K562 (cell line): Measurements from ENCODE around the gene LY6G6F. TPM values are rescaled to one million over a fixed set of nuclear protein-coding genes. Genes with fewer than 3 reads are reported as not detected.
A peak's percentile ranks its signal among the peaks of the same experiment; 100 is the strongest.

Experiments used
- BHLHE40 ChIP-seq: IDR thresholded peaks from 2 replicates; pipeline ENCODE4 v1.6.1; 2011; ENCODE audit warnings: low read length, improper control_type of control experiment
- BRF1 ChIP-seq: IDR thresholded peaks from 3 replicates; pipeline ENCODE4 v1.6.1; 2011; ENCODE audit warnings: borderline replicate concordance, mild to moderate bottlenecking; ENCODE audit not compliant: insufficient read length; ENCODE audit errors: extremely low read depth
- CAMTA2 ChIP-seq: fragments of 250-450 bp; sonication (Bioruptor Pico); conservative IDR thresholded peaks from 2 replicates; pipeline ENCODE4 v1.5.1; 2022
- FOXA1 ChIP-seq: fragments of 450-650 bp; IDR thresholded peaks from 2 replicates; pipeline ENCODE4 v1.6.1; 2016; ENCODE audit warnings: mild to moderate bottlenecking, borderline replicate concordance
- IRF2 ChIP-seq: sonication (generic); formaldehyde crosslinking; IDR thresholded peaks from 2 replicates; pipeline ENCODE4 v1.8.1; 2022; ENCODE audit warnings: mild to moderate bottlenecking, missing genetic modification reagents
- MAZ ChIP-seq, 2 experiments: fragments of 450-650 bp in 1 of 2; sonication (generic) in 1 of 2; formaldehyde crosslinking; IDR thresholded peaks in 1 of 2; conservative IDR thresholded peaks in 1 of 2; 2 replicates each; pipeline versions ENCODE4 v1.4.0 to v1.5.0; 2020; ENCODE audit warnings: mild to moderate bottlenecking in 1 of 2, missing genetic modification reagents in 1 of 2
- MCM3 ChIP-seq: fragments of 450-650 bp; IDR thresholded peaks from 2 replicates; pipeline ENCODE4 v1.6.1; 2016
- NCOA4 ChIP-seq: fragments of 450-650 bp; IDR thresholded peaks from 2 replicates; pipeline ENCODE4 v1.6.1; 2018; ENCODE audit warnings: mild to moderate bottlenecking; ENCODE audit not compliant: partially characterized antibody
- POU5F1 ChIP-seq: fragments of 150-350 bp; IDR thresholded peaks from 2 replicates; pipeline ENCODE4 v1.6.1; 2014; ENCODE audit warnings: borderline replicate concordance, low read length, low read depth, mild to moderate bottlenecking; ENCODE audit not compliant: partially characterized antibody
- RBM22 ChIP-seq: fragments of 200-400 bp; formaldehyde crosslinking; IDR thresholded peaks from 2 replicates; pipeline ENCODE4 v1.6.1; 2018; ENCODE audit warnings: low read length, low read depth; ENCODE audit not compliant: poor library complexity, severe bottlenecking
- SUPT5H ChIP-seq: fragments of 450-650 bp; IDR thresholded peaks from 2 replicates; pipeline ENCODE4 v1.6.1; 2016
- TCF7L2 ChIP-seq: fragments of 150-350 bp; IDR thresholded peaks from 2 replicates; pipeline ENCODE4 v1.6.1; 2016; ENCODE audit warnings: low read depth, mild to moderate bottlenecking, low read length, moderate library complexity
- ZNF23 ChIP-seq: fragments of 250-450 bp; sonication (Bioruptor Pico); IDR thresholded peaks from 2 replicates; pipeline ENCODE4 v1.4.0; 2020; ENCODE audit warnings: mild to moderate bottlenecking
- polyA plus RNA-seq, 8 experiments: library from polyadenylated mRNA; depleted of rRNA in 4 of 8; stranded (reverse) in 5 of 8; unstranded in 3 of 8; fragments of >200 nt; fragmentation: Nextera tagmentation in 2 of 8; fragmentation: Illumina TruSeq in 1 of 8; extraction: Ambion mirVana in 2 of 8; extraction: Trizol in 1 of 8; gene quantifications; 2 replicates each; pipeline versions ENCODE4 v1.2.1 to v1.2.3, GENCODE V29; 2011 to 2014; ENCODE audit warnings: inconsistent platforms in 1 of 8, missing spikeins in 1 of 8
- total RNA-seq, 7 experiments: library from RNA; depleted of rRNA in 6 of 7; stranded (reverse); fragments of >200 nt in 6 of 7; fragmentation: Illumina TruSeq in 2 of 7; extraction: Trizol in 2 of 7; gene quantifications; 2 replicates each; pipeline versions ENCODE4 v1.2.1 to v1.2.3, GENCODE V29; 2011 to 2021; ENCODE audit warnings: low replicate concordance in 1 of 7
- TF ChIP-seq, protein P1 (sequence below): sonication (generic); formaldehyde crosslinking; IDR thresholded peaks from 2 replicates; pipeline ENCODE4 v1.8.0; 2022; ENCODE audit warnings: mild to moderate bottlenecking, missing genetic modification reagents
- TF ChIP-seq, protein P2 (sequence below): sonication (generic); formaldehyde crosslinking; IDR thresholded peaks from 2 replicates; pipeline ENCODE4 v1.8.0; 2022; ENCODE audit warnings: mild to moderate bottlenecking, missing genetic modification reagents
- TF ChIP-seq, protein P3 (sequence below): fragments of 450-650 bp; IDR thresholded peaks from 2 replicates; pipeline ENCODE4 v1.6.1; 2016; ENCODE audit warnings: low read depth
- TF ChIP-seq, protein P4 (sequence below), 2 experiments: fragments of 450-650 bp; conservative IDR thresholded peaks; 2 replicates each; pipeline ENCODE4 v1.6.1; 2017; ENCODE audit warnings: mild to moderate bottlenecking in 2 of 2, moderate library complexity in 2 of 2

LY6G6F gene
- total and polyA plus RNA-seq, 9 of the 15 experiments (the other 6 are each of a cell fraction or from before 2014, with no cell fraction given): 0.14 to 0.50 (median 0.28) TPM; not detected in 2

DNA sequence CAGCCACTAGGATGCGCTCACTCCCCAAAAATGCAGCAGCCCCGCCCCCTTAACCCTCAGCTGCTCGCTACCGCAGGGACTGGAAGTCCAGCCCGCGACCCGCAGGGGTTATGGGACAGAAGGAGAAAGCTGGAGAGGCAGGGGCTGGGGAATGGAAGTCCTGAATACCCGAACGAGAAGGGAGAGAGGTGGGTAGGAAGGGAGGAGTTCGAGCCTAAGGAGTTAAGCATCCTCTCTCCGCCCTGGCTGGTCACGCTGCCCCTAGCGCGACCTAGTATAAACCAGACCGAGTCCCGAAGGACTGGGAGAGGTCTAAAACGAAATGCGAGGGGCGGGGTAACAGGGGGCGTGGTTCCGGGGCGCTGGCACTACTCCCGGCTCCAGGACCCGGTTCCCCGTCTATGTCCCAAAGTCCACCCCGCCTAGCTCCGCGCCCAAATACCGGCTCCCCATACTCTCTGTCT is 22.9 kb downstream of the LY6G6F start (continued):
- TF ChIP-seq, protein P1, sequence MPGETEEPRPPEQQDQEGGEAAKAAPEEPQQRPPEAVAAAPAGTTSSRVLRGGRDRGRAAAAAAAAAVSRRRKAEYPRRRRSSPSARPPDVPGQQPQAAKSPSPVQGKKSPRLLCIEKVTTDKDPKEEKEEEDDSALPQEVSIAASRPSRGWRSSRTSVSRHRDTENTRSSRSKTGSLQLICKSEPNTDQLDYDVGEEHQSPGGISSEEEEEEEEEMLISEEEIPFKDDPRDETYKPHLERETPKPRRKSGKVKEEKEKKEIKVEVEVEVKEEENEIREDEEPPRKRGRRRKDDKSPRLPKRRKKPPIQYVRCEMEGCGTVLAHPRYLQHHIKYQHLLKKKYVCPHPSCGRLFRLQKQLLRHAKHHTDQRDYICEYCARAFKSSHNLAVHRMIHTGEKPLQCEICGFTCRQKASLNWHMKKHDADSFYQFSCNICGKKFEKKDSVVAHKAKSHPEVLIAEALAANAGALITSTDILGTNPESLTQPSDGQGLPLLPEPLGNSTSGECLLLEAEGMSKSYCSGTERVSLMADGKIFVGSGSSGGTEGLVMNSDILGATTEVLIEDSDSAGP (CRISPR knock-in tag): no peak
- TF ChIP-seq, protein P2, sequence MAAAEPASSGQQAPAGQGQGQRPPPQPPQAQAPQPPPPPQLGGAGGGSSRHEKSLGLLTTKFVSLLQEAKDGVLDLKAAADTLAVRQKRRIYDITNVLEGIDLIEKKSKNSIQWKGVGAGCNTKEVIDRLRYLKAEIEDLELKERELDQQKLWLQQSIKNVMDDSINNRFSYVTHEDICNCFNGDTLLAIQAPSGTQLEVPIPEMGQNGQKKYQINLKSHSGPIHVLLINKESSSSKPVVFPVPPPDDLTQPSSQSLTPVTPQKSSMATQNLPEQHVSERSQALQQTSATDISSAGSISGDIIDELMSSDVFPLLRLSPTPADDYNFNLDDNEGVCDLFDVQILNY (CRISPR knock-in tag): peak; percentile 21; the same call in 1 of the 2 replicates
- TF ChIP-seq CAMTA2 (CRISPR knock-in tag): no peak
- TF ChIP-seq NCOA4: no peak
- peak; percentile 30; the same call in 1 of the 2 replicates for TF ChIP-seq BHLHE40
- no peak for TF ChIP-seq RBM22
- TF ChIP-seq BRF1: no peak
- TF ChIP-seq POU5F1: no peak
- 0 out of 2 replicates have a peak, but pooled peaks have one; percentile 80 for TF ChIP-seq SUPT5H
- TF ChIP-seq MAZ (CRISPR knock-in tag; conservative IDR thresholded peaks at IDR 0.05 in 1 of 2, IDR thresholded peaks at IDR 0.05 in 1 of 2): peak in 1 of 2 experiments; percentile 86; a peak in 3 of 4 replicates
- TF ChIP-seq, protein P3, sequence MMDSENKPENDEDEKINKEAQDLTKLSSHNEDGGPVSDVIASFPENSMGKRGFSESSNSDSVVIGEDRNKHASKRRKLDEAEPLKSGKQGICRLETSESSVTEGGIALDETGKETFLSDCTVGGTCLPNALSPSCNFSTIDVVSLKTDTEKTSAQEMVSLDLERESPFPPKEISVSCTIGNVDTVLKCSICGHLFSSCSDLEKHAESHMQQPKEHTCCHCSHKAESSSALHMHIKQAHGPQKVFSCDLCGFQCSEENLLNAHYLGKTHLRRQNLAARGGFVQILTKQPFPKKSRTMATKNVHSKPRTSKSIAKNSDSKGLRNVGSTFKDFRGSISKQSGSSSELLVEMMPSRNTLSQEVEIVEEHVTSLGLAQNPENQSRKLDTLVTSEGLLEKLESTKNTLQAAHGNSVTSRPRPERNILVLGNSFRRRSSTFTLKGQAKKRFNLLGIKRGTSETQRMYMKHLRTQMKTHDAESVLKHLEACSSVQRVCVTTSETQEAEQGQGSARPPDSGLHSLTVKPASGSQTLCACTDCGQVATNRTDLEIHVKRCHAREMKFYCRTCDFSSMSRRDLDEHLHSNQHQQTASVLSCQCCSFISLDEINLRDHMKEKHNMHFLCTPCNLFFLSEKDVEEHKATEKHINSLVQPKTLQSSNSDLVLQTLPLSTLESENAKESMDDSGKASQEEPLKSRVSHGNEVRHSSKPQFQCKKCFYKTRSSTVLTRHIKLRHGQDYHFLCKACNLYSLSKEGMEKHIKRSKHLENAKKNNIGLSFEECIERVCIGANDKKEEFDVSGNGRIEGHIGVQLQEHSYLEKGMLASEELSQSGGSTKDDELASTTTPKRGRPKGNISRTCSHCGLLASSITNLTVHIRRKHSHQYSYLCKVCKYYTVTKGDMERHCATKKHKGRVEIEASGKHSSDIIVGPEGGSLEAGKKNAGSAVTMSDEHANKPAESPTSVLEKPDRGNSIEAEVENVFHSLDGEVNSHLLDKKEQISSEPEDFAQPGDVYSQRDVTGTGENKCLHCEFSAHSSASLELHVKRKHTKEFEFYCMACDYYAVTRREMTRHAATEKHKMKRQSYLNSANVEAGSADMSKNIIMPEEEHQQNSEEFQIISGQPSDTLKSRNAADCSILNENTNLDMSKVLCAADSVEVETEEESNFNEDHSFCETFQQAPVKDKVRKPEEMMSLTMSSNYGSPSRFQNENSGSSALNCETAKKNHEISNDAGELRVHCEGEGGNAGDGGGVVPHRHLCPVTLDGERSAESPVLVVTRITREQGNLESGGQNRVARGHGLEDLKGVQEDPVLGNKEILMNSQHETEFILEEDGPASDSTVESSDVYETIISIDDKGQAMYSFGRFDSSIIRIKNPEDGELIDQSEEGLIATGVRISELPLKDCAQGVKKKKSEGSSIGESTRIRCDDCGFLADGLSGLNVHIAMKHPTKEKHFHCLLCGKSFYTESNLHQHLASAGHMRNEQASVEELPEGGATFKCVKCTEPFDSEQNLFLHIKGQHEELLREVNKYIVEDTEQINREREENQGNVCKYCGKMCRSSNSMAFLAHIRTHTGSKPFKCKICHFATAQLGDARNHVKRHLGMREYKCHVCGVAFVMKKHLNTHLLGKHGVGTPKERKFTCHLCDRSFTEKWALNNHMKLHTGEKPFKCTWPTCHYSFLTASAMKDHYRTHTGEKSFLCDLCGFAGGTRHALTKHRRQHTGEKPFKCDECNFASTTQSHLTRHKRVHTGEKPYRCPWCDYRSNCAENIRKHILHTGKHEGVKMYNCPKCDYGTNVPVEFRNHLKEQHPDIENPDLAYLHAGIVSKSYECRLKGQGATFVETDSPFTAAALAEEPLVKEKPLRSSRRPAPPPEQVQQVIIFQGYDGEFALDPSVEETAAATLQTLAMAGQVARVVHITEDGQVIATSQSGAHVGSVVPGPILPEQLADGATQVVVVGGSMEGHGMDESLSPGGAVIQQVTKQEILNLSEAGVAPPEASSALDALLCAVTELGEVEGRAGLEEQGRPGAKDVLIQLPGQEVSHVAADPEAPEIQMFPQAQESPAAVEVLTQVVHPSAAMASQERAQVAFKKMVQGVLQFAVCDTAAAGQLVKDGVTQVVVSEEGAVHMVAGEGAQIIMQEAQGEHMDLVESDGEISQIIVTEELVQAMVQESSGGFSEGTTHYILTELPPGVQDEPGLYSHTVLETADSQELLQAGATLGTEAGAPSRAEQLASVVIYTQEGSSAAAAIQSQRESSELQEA: no peak; the same call in 1 of the 2 replicates
- TF ChIP-seq, protein P4, sequence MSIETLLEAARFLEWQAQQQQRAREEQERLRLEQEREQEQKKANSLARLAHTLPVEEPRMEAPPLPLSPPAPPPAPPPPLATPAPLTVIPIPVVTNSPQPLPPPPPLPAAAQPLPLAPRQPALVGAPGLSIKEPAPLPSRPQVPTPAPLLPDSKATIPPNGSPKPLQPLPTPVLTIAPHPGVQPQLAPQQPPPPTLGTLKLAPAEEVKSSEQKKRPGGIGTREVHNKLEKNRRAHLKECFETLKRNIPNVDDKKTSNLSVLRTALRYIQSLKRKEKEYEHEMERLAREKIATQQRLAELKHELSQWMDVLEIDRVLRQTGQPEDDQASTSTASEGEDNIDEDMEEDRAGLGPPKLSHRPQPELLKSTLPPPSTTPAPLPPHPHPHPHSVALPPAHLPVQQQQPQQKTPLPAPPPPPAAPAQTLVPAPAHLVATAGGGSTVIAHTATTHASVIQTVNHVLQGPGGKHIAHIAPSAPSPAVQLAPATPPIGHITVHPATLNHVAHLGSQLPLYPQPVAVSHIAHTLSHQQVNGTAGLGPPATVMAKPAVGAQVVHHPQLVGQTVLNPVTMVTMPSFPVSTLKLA (conservative IDR thresholded peaks at IDR 0.05): no peak
- TF ChIP-seq ZNF23 (CRISPR knock-in tag): no peak
- no peak for TF ChIP-seq MCM3
- no peak for TF ChIP-seq FOXA1
- TF ChIP-seq TCF7L2: no peak
- no peak for TF ChIP-seq IRF2 (CRISPR knock-in tag)
